Type B pancreatic cell (in vitro differentiated cells): Measurements from ENCODE around the gene EMID1. TPM values are rescaled to one million over a fixed set of nuclear protein-coding genes. Genes with fewer than 3 reads are reported as not detected.

Experiments used
- DNase-seq: peaks from one replicate; pipeline ENCODE4 v3.0.0; 2021; ENCODE audit warnings: mixed read lengths; ENCODE audit not compliant: unreplicated experiment; ENCODE audit errors: extremely low spot score
- H3K27ac Mint-ChIP-seq: 2 replicates; pipeline ENCODE4 v1.8.0; 2021; ENCODE audit warnings: mild to moderate bottlenecking, mixed read lengths
- H3K27me3 Mint-ChIP-seq: 2 replicates; pipeline ENCODE4 v1.8.0; 2021; ENCODE audit warnings: mixed read lengths
- H3K36me3 Mint-ChIP-seq: 2 replicates; pipeline ENCODE4 v1.8.0; 2021; ENCODE audit warnings: mixed read lengths
- H3K4me1 Mint-ChIP-seq: one replicate; pipeline ENCODE4 v1.8.0; 2021; ENCODE audit warnings: mixed read lengths; ENCODE audit not compliant: unreplicated experiment
- H3K4me3 Mint-ChIP-seq: 2 replicates; pipeline ENCODE4 v1.8.0; 2021; ENCODE audit warnings: mild to moderate bottlenecking, mixed read lengths
- H3K9me3 Mint-ChIP-seq: 2 replicates; pipeline ENCODE4 v1.8.0; 2021; ENCODE audit warnings: mixed read lengths
- CTCF ChIP-seq: fragments of 200-600 bp; sonication (generic); conservative IDR thresholded peaks from 2 replicates; pipeline ENCODE4 v1.5.0; 2021; ENCODE audit warnings: antibody characterized with exemption, mild to moderate bottlenecking
- total RNA-seq: library from RNA; stranded (reverse); gene quantifications from 2 replicates; pipeline ENCODE4 v1.2.1, GENCODE V29; 2021; ENCODE audit warnings: low replicate concordance

Gene EMID1
- total RNA-seq, 1 donor from 2014 or later = 11.4 TPM

GRCh38 chr22:29163808-29164207 is 41.9 kb upstream of the EMID1 start:
- DNase-seq = no peak
- Mint-ChIP-seq H3K9me3 (no peaks in the 10 kb centered on the region), H3K4me1 (no peaks in the 10 kb centered on the region), H3K36me3 (no peaks in the 10 kb centered on the region), H3K27me3 (peaks cover 2% of the 10 kb centered on the region), H3K27ac (no peak overlapping the region), H3K4me3 (no peak overlapping the region)
- TF ChIP-seq CTCF = no peak

GRCh38 chr22:29165321-29166060 is 40.2 kb upstream of the EMID1 start:
- H3K36me3 Mint-ChIP-seq = no peaks in the 10 kb centered on the region
- no peak overlapping the region for H3K27ac Mint-ChIP-seq
- DNase-seq = no peak
- H3K4me3 Mint-ChIP-seq = no peak overlapping the region
- H3K4me1 Mint-ChIP-seq = no peaks in the 10 kb centered on the region
- H3K27me3 Mint-ChIP-seq = no peaks in the 10 kb centered on the region
- TF ChIP-seq CTCF = no peak
- no peaks in the 10 kb centered on the region for H3K9me3 Mint-ChIP-seq

DNA sequence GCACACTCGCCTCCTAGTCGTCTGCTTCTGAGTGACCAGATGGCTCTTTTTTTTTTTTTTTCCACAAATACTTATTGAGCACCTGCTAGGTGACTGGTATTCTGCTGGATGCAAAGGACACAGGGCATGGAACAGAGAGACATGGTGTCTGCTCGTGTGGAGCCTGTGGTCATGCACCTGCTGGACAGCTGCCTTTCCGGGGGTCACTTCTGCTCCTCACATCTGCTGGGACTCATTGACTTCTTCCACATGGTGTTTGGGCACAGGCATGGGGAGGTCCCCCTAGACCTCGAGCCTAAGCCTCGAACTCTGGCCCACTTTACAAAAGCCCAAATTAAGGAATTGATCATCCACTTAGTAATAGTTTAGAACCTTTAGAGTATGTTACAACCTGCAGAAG is 39.5 kb upstream of the EMID1 start:
- Mint-ChIP-seq H3K27me3 (no peaks in the 10 kb centered on the region), H3K4me3 (no peak overlapping the region), H3K4me1 (no peaks in the 10 kb centered on the region), H3K9me3 (no peaks in the 10 kb centered on the region), H3K27ac (no peak overlapping the region), H3K36me3 (no peaks in the 10 kb centered on the region)
- DNase-seq = no peak
- no peak for TF ChIP-seq CTCF

DNA sequence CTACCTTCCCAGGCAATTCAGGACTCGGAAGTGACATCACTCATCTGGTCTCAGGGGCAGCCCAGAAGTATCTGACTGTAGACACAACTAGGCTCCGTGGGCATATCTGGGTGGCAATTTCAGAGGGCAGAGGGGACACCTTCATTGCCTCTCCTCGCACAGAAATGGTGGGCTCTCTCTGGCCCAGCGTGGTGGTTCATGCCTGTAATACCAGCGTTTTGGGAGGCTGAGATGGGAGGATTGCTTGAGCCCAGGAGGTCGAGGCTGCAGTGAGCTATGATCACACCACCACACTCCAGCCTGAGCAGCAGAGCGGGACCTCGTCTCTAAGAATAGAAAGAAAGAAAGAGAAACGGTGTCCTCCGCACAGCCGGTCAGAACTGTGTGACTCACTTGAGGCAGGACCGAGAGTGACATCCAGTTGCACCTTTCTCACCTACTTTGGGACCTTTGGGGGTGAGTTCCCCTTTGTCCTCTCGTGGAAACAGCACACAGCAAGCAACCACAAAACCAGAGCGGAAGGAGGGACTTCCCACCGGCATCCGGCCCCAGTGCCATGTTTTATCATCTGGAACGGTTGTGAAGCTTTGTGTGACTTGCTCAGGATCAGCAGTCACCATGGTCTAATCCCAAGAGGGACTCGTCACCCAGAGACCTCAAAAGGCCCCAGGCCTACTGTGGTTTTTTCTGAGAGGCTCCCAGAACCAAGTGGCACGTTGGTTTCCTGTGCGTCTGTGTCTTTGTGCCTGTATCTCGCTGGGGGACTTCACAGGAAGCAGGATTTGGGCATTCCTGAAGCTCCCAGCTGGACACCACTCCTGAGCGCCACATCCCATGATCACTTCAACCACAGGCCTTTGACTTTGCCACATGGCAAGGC is 38.4 kb upstream of the EMID1 start:
- Mint-ChIP-seq H3K4me1 (no peaks in the 10 kb centered on the region), H3K27me3 (no peaks in the 10 kb centered on the region), H3K36me3 (no peaks in the 10 kb centered on the region), H3K27ac (no peak overlapping the region), H3K4me3 (no peak overlapping the region), H3K9me3 (no peaks in the 10 kb centered on the region)
- DNase-seq = no peak
- no peak for TF ChIP-seq CTCF

DNA sequence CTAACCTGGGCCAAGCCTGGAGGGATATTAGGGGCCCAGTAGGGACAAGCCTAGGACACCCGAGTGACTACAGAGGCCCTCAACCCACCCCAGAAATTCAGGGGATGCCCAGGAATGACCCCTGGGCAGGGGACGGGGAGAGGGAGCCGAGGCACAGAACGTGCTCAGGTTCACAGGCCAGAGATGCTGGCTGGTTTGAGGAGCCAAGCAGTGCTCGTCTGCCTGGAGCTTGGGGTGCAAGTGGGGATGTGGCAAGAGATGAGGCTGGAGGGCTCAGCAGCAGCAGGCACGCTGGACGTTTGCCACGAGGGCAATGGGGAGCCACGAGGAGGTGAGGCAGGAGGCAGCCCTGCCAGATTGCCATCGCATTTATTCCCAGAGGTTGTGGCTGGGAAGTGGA is 34.0 kb upstream of the EMID1 start:
- H3K9me3 Mint-ChIP-seq = peaks cover 6% of the 10 kb centered on the region
- TF ChIP-seq CTCF = no peak
- H3K36me3 Mint-ChIP-seq = no peaks in the 10 kb centered on the region
- H3K4me3 Mint-ChIP-seq = no peak overlapping the region
- no peak for DNase-seq
- H3K4me1 Mint-ChIP-seq = no peaks in the 10 kb centered on the region
- H3K27ac Mint-ChIP-seq = no peak overlapping the region
- no peaks in the 10 kb centered on the region for H3K27me3 Mint-ChIP-seq
